K562 (cell line): ENCODE data around the gene STING1. TPM values are rescaled to one million over a fixed set of nuclear protein-coding genes. Genes with fewer than 3 reads are reported as not detected.
A peak's percentile ranks its signal among the peaks of the same experiment; 100 is the strongest.

Experiments used
- REST ChIP-seq, 2 experiments: fragments of 450-650 bp; formaldehyde crosslinking in 1 of 2; IDR thresholded peaks; 2 replicates each; pipeline versions ENCODE4 v1.4.0 to v1.6.1; 2014 to 2020; ENCODE audit warnings: mild to moderate bottlenecking in 2 of 2, borderline replicate concordance in 1 of 2, low read depth in 1 of 2
- RNF2 ChIP-seq: sonication (generic); IDR thresholded peaks from 2 replicates; pipeline ENCODE4 v1.6.1; 2016
- ZFP91 ChIP-seq: sonication (generic); formaldehyde crosslinking; IDR thresholded peaks from 2 replicates; pipeline ENCODE4 v1.8.0; 2022; ENCODE audit warnings: mild to moderate bottlenecking, missing genetic modification reagents
- ZNF518B ChIP-seq: fragments of 250-450 bp; sonication (Bioruptor Pico); IDR thresholded peaks from 2 replicates; pipeline ENCODE4 v1.5.0; 2021; ENCODE audit warnings: mild to moderate bottlenecking, moderate library complexity
- polyA plus RNA-seq, 8 experiments: library from polyadenylated mRNA; depleted of rRNA in 4 of 8; stranded (reverse) in 5 of 8; unstranded in 3 of 8; fragments of >200 nt; fragmentation: Nextera tagmentation in 2 of 8; fragmentation: Illumina TruSeq in 1 of 8; extraction: Ambion mirVana in 2 of 8; extraction: Trizol in 1 of 8; gene quantifications; 2 replicates each; pipeline versions ENCODE4 v1.2.1 to v1.2.3, GENCODE V29; 2011 to 2014; ENCODE audit warnings: inconsistent platforms in 1 of 8, missing spikeins in 1 of 8
- total RNA-seq, 7 experiments: library from RNA; depleted of rRNA in 6 of 7; stranded (reverse); fragments of >200 nt in 6 of 7; fragmentation: Illumina TruSeq in 2 of 7; extraction: Trizol in 2 of 7; gene quantifications; 2 replicates each; pipeline versions ENCODE4 v1.2.1 to v1.2.3, GENCODE V29; 2011 to 2021; ENCODE audit warnings: low replicate concordance in 1 of 7
- TF ChIP-seq, protein P1 (sequence below): fragments of 450-650 bp; IDR thresholded peaks from 2 replicates; pipeline ENCODE4 v1.6.1; 2016

Gene STING1
- total and polyA plus RNA-seq, 9 of the 15 experiments (the other 6 are each of a cell fraction or from before 2014, with no cell fraction given): 20.8 to 69.1 (median 44.7) TPM

DNA sequence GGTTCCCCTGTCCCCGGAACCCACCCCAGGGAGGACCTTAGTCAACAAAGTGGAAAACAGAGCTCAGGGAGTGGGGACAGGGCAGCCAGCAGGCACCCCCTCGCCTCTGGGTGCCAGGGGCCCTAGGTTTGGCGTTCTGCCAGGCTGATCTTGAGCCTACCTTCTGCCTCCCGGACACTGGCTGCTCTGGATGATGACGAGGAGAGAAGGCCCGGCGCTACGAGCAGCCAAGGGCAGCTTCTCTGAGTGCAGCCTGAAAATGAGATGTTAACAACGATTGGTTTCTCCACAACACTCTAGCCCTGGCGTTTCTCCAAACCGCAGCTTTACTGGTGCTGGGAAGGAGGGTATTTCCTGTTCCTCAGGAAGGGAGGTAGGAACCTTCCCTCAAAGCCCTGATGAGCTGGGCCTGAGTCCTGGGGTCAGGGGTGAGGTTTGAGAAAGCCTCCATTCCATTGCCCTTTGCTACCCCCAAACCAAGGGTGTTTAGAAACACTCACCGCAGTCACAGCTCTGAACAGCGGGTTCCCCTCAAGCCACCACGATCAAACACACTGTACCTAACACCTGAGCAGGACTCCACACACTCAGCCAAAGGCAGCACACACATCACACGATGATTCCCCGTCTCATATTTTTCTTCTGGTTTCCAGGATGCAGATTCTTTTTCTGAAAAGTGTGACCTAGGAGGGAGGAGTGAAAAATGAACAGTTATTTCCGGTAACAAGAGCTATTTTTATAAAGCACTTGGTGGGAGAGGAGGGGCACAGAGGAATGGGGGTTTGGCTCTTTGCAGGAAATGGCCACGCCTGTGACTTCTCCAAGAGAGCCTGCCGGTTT, at the start of gene STING1 (continued):
- TF ChIP-seq REST (IDR thresholded peaks at IDR 0.05; ENCODE audit: borderline replicate concordance) (no peak), REST (CRISPR knock-in tag; IDR thresholded peaks at IDR 0.05; ENCODE audit: low read depth) (0 out of 2 replicates have a peak, but pooled peaks have one; percentile 39), ZFP91 (CRISPR knock-in tag) (no peak), RNF2 (peak; percentile 88; the same call in 1 of the 2 replicates), ZNF518B (CRISPR knock-in tag) (no peak)
- TF ChIP-seq, protein P1, sequence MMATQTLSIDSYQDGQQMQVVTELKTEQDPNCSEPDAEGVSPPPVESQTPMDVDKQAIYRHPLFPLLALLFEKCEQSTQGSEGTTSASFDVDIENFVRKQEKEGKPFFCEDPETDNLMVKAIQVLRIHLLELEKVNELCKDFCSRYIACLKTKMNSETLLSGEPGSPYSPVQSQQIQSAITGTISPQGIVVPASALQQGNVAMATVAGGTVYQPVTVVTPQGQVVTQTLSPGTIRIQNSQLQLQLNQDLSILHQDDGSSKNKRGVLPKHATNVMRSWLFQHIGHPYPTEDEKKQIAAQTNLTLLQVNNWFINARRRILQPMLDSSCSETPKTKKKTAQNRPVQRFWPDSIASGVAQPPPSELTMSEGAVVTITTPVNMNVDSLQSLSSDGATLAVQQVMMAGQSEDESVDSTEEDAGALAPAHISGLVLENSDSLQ: peak; percentile 4; the same call in 1 of the 2 replicates
